Testis (tissue), 2 donors: Measurements from ENCODE around the gene ARID5B.

Experiments used
- CTCF ChIP-seq, 3 experiments: fragments of 450-650 bp in 2 of 3; fragments of 200-600 bp in 1 of 3; sonication (generic) in 1 of 3; IDR thresholded peaks; one replicate each; pipeline ENCODE4 v1.5.1; 2016 to 2019; ENCODE audit warnings: antibody characterized with exemption in 3 of 3, mild to moderate bottlenecking in 2 of 3, moderate library complexity in 1 of 3
- POLR2A ChIP-seq: fragments of 450-650 bp; IDR thresholded peaks from one replicate; pipeline ENCODE4 v1.6.1; 2017; ENCODE audit warnings: antibody characterized with exemption, mild to moderate bottlenecking, moderate library complexity

- TF ChIP-seq CTCF (IDR thresholded peaks at IDR 0.05): no peak
- TF ChIP-seq POLR2A: no peak
Observed at GRCh38 chr10:62024026-62024701, 122.7 kb downstream of the ARID5B start.
